T-helper 1 cell treated with Interleukin-12 subunit alpha and Interleukin-12 subunit beta and Interleukin-4 antibody, amounts not matched to agents 30 ng/mL and 1 ng/mL, for 36 hours (primary cell): ENCODE measurements around the gene CNKSR3. TPM values are rescaled to one million over a fixed set of nuclear protein-coding genes. Genes with fewer than 3 reads are reported as not detected.

Source experiments
- intact Hi-C: fragments of 100-400 bp; cut with micrococcal nuclease; formaldehyde crosslinking; loops from one replicate; pipeline ENCODE4 v1.15.1; 2024
- total RNA-seq: library from RNA; stranded (reverse); gene quantifications from 2 replicates; pipeline ENCODE4 v1.2.3, GENCODE V29; 2022

CNKSR3 gene
- total RNA-seq, 1 donor from 2014 or later = not detected

GRCh38 chr6:154503658-154504057, 6.8 kb downstream of the CNKSR3 start:
- intact Hi-C loops = loop anchor here (10.0 kb wide), 1 partner anchor 349 kb away; no protein-coding TSS in a partner anchor

- intact Hi-C loops = loop anchor here (10.0 kb wide), 1 partner anchor 348 kb away; no protein-coding TSS in a partner anchor
These were observed 7.9 kb downstream of the CNKSR3 start for GRCh38 chr6:154502553-154502952.

GRCh38 chr6:154501578-154501868, 9.0 kb downstream of the CNKSR3 start:
- intact Hi-C loops = loop anchor here (10.0 kb wide), 1 partner anchor 347 kb away; no protein-coding TSS in a partner anchor

GRCh38 chr6:154500769-154501577, 9.5 kb downstream of the CNKSR3 start:
- intact Hi-C loops = loop anchor here (10.0 kb wide), 1 partner anchor 346 kb away; no protein-coding TSS in a partner anchor

- intact Hi-C loops = loop anchor here (10.0 kb wide), 1 partner anchor 345 kb away; no protein-coding TSS in a partner anchor
These were observed 10.5 kb downstream of the CNKSR3 start for GRCh38 chr6:154499855-154500589.

- intact Hi-C loops = no loop called here
These were observed 12.0 kb downstream of the CNKSR3 start for GRCh38 chr6:154498340-154498934.

GRCh38 chr6:154496793-154497517, 13.5 kb downstream of the CNKSR3 start:
- intact Hi-C loops = no loop called here

GRCh38 chr6:154496186-154496585, 14.3 kb downstream of the CNKSR3 start:
- intact Hi-C loops = no loop called here

- intact Hi-C loops = no loop called here
These were observed 15.7 kb downstream of the CNKSR3 start for GRCh38 chr6:154494592-154495311.

GRCh38 chr6:154491567-154492470, 18.7 kb downstream of the CNKSR3 start:
- intact Hi-C loops = no loop called here

- intact Hi-C loops = no loop called here
These were observed 20.7 kb downstream of the CNKSR3 start for GRCh38 chr6:154489822-154490221.

GRCh38 chr6:154488802-154489437, 21.6 kb downstream of the CNKSR3 start:
- intact Hi-C loops = no loop called here

GRCh38 chr6:154488248-154488593, 22.3 kb downstream of the CNKSR3 start:
- intact Hi-C loops = no loop called here

- intact Hi-C loops = no loop called here
These were observed 22.9 kb downstream of the CNKSR3 start for GRCh38 chr6:154487367-154488247.

- intact Hi-C loops = no loop called here
These were observed 24.7 kb downstream of the CNKSR3 start for GRCh38 chr6:154485815-154486214.

GRCh38 chr6:154484942-154485341, 25.5 kb downstream of the CNKSR3 start:
- intact Hi-C loops = no loop called here

- intact Hi-C loops = no loop called here
These were observed 27.6 kb downstream of the CNKSR3 start for GRCh38 chr6:154482858-154483257.

GRCh38 chr6:154481521-154482013, 28.9 kb downstream of the CNKSR3 start:
- intact Hi-C loops = no loop called here
